Erythroblast (primary cell): ENCODE data around the gene SSBP2.

Experiments used
- GATA1 ChIP-seq: IDR thresholded peaks from 2 replicates; pipeline ENCODE4 v1.6.1; 2011; ENCODE audit warnings: low read depth, mild to moderate bottlenecking, control low read depth, low read length, moderate library complexity
- POLR2A ChIP-seq: IDR thresholded peaks from 2 replicates; pipeline ENCODE4 v1.6.1; 2011; ENCODE audit warnings: mild to moderate bottlenecking, low read length

DNA sequence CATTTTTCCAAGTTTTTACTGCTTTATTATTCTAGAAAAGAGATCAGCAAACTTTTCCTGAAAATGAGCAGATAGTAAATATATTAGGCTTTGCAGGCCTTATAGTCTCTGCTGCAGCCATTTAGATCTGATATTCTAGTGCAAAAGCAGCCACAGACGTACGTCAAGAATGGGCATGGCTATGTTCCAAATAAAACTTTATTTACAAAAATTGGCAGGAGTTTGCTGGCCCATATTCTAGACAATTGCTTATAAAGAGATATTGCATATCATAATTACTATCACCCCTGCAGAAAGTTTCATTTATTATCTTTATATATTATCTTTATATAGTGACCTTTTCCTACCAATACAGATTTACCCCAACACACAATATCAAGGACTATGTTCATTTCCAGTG lies 195.0 kb downstream of the SSBP2 start:
- TF ChIP-seq POLR2A (no peak), GATA1 (no peak)
